ENCODE results near the gene IGSF3.
"Not testable (repeated sequence)": the region's sequence is repeated elsewhere in the genome, so short reads cannot be mapped to it uniquely, and the experiment has no call there.

Gene IGSF3

GRCh38 chr1:116658645-116659044, 8.9 kb downstream of the IGSF3 start:
- DNase-seq = not testable (repeated sequence)

- DNase-seq = not testable (repeated sequence)
These were observed 9.7 kb downstream of the IGSF3 start for GRCh38 chr1:116657836-116658235.

GRCh38 chr1:116654351-116654750, 13.2 kb downstream of the IGSF3 start:
- DNase-seq = no peak

- not testable (repeated sequence) for DNase-seq
These were observed 14.9 kb downstream of the IGSF3 start for GRCh38 chr1:116652598-116652997.

- DNase-seq = not testable (repeated sequence)
These were observed 16.8 kb downstream of the IGSF3 start for GRCh38 chr1:116650781-116651180.

GRCh38 chr1:116649041-116649440, 18.5 kb downstream of the IGSF3 start:
- not testable (repeated sequence) for DNase-seq

GRCh38 chr1:116648325-116648724, 19.2 kb downstream of the IGSF3 start:
- not testable (repeated sequence) for DNase-seq

- DNase-seq = not testable (repeated sequence)
These were observed 20.3 kb downstream of the IGSF3 start for GRCh38 chr1:116647186-116647585.

GRCh38 chr1:116646673-116647170, 20.8 kb downstream of the IGSF3 start:
- DNase-seq = not testable (repeated sequence)

- not testable (repeated sequence) for DNase-seq
These were observed 21.5 kb downstream of the IGSF3 start for GRCh38 chr1:116645802-116646672.

GRCh38 chr1:116644993-116645392, 22.5 kb downstream of the IGSF3 start:
- DNase-seq = not testable (repeated sequence)

GRCh38 chr1:116644096-116644495, 23.4 kb downstream of the IGSF3 start:
- DNase-seq = not testable (repeated sequence)

GRCh38 chr1:116643281-116643751, 24.2 kb downstream of the IGSF3 start:
- not testable (repeated sequence) for DNase-seq

- DNase-seq = not testable (repeated sequence)
These were observed 24.9 kb downstream of the IGSF3 start for GRCh38 chr1:116642311-116643280.

GRCh38 chr1:116637583-116637982, 29.9 kb downstream of the IGSF3 start:
- not testable (repeated sequence) for DNase-seq

GRCh38 chr1:116636584-116636983, 30.9 kb downstream of the IGSF3 start:
- not testable (repeated sequence) for DNase-seq

- not testable (repeated sequence) for DNase-seq
These were observed 33.1 kb downstream of the IGSF3 start for GRCh38 chr1:116634386-116634785.

- not testable (repeated sequence) for DNase-seq
These were observed 35.3 kb downstream of the IGSF3 start for GRCh38 chr1:116631996-116632925.

- DNase-seq = not testable (repeated sequence)
These were observed 36.0 kb downstream of the IGSF3 start for GRCh38 chr1:116631554-116631953.

GRCh38 chr1:116630057-116630456, 37.5 kb downstream of the IGSF3 start:
- not testable (repeated sequence) for DNase-seq

- not testable (repeated sequence) for DNase-seq
These were observed 38.1 kb downstream of the IGSF3 start for GRCh38 chr1:116629441-116629840.

- no peak for DNase-seq
These were observed 39.1 kb downstream of the IGSF3 start for GRCh38 chr1:116628448-116628847.
